Transverse colon (tissue), 4 donors: ENCODE data around the gene AACS. TPM values are rescaled to one million over a fixed set of nuclear protein-coding genes. Genes with fewer than 3 reads are reported as not detected.
"Not testable (repeated sequence)": the region's sequence is repeated elsewhere in the genome, so short reads cannot be mapped to it uniquely, and the experiment has no call there.

Experiments
- DNase-seq: peaks from one replicate; pipeline ENCODE4 v3.0.0-alpha.2; 2019
- H3K27ac ChIP-seq, 4 donors: fragments of 200-600 bp; sonication (generic); 2 replicates each; pipeline ENCODE4 v1.5.1; 2016 to 2018; ENCODE audit warnings: inconsistent platforms in 4 of 4
- H3K27me3 ChIP-seq: fragments of 200-600 bp; sonication (generic); 2 replicates; pipeline ENCODE4 v1.5.1; 2017; ENCODE audit warnings: inconsistent platforms
- H3K36me3 ChIP-seq, 4 donors: fragments of 200-600 bp; sonication (generic); 2 replicates each; pipeline ENCODE4 v1.5.1; 2017 to 2019; ENCODE audit warnings: inconsistent platforms in 4 of 4
- H3K4me1 ChIP-seq, 4 donors: fragments of 200-600 bp; sonication (generic); 2 replicates each; pipeline ENCODE4 v1.5.1; 2017 to 2020; ENCODE audit warnings: inconsistent platforms in 4 of 4
- H3K4me3 ChIP-seq, 4 donors: fragments of 200-600 bp; sonication (generic); 1 replicate in 1 of 4; 2 replicates in 3 of 4; pipeline versions ENCODE4 v1.5.1 to v1.6.1; 2017 to 2019; ENCODE audit warnings: inconsistent platforms in 4 of 4
- H3K9me3 ChIP-seq, 2 donors: fragments of 200-600 bp; sonication (generic); 2 replicates each; pipeline ENCODE4 v1.5.1; 2017 to 2019; ENCODE audit warnings: inconsistent platforms in 2 of 2
- EP300 ChIP-seq: sonication (generic); formaldehyde crosslinking; IDR thresholded peaks from one replicate; pipeline ENCODE4 v1.6.1; 2017; ENCODE audit warnings: antibody characterized with exemption, low read depth
- POLR2A ChIP-seq: fragments of 450-650 bp; IDR thresholded peaks from one replicate; pipeline ENCODE4 v1.6.1; 2016; ENCODE audit warnings: antibody characterized with exemption, mild to moderate bottlenecking, moderate library complexity
- POLR2AphosphoS5 ChIP-seq, 3 donors: sonication (generic); formaldehyde crosslinking; IDR thresholded peaks; one replicate each; pipeline ENCODE4 v1.6.1; 2016; ENCODE audit warnings: antibody characterized with exemption in 3 of 3
- WGBS, 2 donors: methylation state at CpG; one replicate each; pipeline ENCODE4 v1.1.5; 2018; ENCODE audit warnings: low coverage in 1 of 2; 5-methylcytosine and 5-hydroxymethylcytosine counted together
- in situ Hi-C, 4 donors: fragments of 200-750 bp; cut with MboI; loops; one replicate each; pipeline versions ENCODE4 v1.15.0 to v1.15.1; 2017; ENCODE audit warnings: low sequenced_read_pairs in 3 of 4, low pct_ligation_motif_present in 1 of 4, low pct_unique_long_range_greater_than_20kb in 1 of 4
- intact Hi-C: fragments of 100-400 bp; cut with DNase I; formaldehyde crosslinking; loops from one replicate; pipeline ENCODE4 v1.15.1; 2023; ENCODE audit warnings: low total_unique reads
- total RNA-seq, 4 donors: library from RNA; depleted of rRNA; stranded (reverse); fragments of >200 nt; gene quantifications; one replicate each; pipeline ENCODE4 v1.1.0, GENCODE V29; 2016
- TF ChIP-seq, protein P1 (sequence below), 5 experiments: fragments of 200-600 bp in 3 of 5; fragments of 450-650 bp in 2 of 5; sonication (generic) in 3 of 5; IDR thresholded peaks; 1 replicate in 2 of 5; 2 replicates in 3 of 5; pipeline ENCODE4 v1.5.1; 2016 to 2017; ENCODE audit warnings: antibody characterized with exemption in 5 of 5, inconsistent platforms in 3 of 5, mild to moderate bottlenecking in 2 of 5, moderate library complexity in 1 of 5

Gene AACS
- total RNA-seq, 4 donors from 2014 or later = 18.5 to 33.7 (median 27.1) TPM

DNA sequence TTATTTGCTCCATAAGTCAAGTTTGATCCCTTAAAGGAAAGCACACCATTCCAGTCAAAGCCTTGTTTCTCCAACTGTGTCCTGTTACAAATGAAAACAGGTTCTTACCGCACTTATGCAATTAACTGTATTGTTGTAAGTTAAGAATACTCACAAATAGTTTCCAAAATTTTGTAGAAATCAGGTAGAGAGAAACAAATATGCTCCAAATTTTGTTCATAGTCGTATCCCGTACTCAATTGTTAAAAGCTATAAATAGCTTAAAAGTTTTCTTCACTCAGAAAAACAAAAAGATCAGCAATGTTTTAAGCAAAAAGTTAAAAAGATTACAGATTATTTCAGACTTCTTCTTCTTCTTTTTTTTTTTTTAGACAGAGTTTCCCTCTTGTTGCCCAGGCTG is 4.0 kb upstream of the AACS start:
- H3K27me3 ChIP-seq = no peaks in the 10 kb centered on the region
- H3K36me3 ChIP-seq = no peaks in the 10 kb centered on the region
- in situ Hi-C loops (no loop called here), intact Hi-C loops (no loop called here)
- no peak overlapping the region for H3K27ac ChIP-seq
- WGBS, 2 donors = 95 to 97% methylated on average over 3 of the region's 3 CpGs
- DNase-seq = no peak
- H3K4me3 ChIP-seq = no peak overlapping the region
- peaks cover 0 to 14% (median 10%) of the 10 kb centered on the region in 4 donors for H3K4me1 ChIP-seq
- H3K9me3 ChIP-seq = no peaks in the 10 kb centered on the region
- TF ChIP-seq, protein P1, sequence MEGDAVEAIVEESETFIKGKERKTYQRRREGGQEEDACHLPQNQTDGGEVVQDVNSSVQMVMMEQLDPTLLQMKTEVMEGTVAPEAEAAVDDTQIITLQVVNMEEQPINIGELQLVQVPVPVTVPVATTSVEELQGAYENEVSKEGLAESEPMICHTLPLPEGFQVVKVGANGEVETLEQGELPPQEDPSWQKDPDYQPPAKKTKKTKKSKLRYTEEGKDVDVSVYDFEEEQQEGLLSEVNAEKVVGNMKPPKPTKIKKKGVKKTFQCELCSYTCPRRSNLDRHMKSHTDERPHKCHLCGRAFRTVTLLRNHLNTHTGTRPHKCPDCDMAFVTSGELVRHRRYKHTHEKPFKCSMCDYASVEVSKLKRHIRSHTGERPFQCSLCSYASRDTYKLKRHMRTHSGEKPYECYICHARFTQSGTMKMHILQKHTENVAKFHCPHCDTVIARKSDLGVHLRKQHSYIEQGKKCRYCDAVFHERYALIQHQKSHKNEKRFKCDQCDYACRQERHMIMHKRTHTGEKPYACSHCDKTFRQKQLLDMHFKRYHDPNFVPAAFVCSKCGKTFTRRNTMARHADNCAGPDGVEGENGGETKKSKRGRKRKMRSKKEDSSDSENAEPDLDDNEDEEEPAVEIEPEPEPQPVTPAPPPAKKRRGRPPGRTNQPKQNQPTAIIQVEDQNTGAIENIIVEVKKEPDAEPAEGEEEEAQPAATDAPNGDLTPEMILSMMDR (IDR thresholded peaks at IDR 0.05) = no peak
- no peak for TF ChIP-seq POLR2AphosphoS5 (IDR thresholded peaks at IDR 0.05)

DNA sequence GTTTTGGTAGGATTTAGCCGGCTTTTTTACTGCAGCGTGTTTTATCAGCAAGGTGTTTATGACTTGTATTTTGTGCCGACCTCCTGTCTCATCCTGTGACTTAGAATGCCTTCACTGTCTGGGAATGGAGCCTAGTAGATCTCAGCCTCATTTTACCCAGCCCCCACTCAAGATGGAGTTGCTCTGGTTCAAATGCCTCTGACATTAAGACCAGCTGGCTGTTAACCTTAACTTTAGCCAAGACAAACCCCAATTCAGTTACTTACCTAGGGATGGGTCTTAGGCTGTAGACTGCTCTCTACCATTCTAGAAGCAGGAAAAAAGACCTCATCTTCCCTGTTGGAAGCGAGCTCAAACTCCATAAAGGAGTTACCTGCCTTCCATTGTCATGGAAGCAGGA is 1.7 kb upstream of the AACS start:
- H3K9me3 ChIP-seq, H3K36me3 ChIP-seq, H3K4me3 ChIP-seq, H3K27ac ChIP-seq, DNase-seq, in situ Hi-C loops, intact Hi-C loops, H3K27me3 ChIP-seq: not testable (repeated sequence)
- 76 to 100% methylated on average over 1 to 4 of the region's 4 CpGs for WGBS, 2 donors
- peaks cover 0 to 22% (median 17%) of the 10 kb centered on the region in 4 donors for H3K4me1 ChIP-seq

DNA sequence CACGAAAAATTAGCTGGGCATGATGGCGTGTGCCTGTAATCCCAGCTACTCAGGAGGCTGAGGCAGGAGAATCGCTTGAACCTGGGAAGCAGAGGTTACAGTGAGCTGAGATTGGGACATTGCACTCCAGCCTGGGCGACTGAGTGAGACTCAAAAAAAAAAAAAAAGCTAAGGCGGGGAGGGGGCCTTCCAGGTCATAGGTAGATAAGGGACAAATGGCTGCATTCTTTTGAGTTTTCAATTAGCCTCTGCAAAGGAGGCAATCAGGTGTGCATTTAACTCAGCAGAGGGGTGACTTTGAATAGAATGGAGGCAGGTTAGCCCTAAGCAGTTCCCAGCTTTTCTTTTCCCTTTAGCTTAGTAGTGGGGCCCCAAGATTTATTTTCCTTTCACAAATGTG is 743 bp upstream of the AACS start:
- H3K27me3 ChIP-seq = no peaks in the 10 kb centered on the region
- TF ChIP-seq EP300 (no peak), POLR2A (no peak), POLR2AphosphoS5 (IDR thresholded peaks at IDR 0.05) (no peak)
- TF ChIP-seq, protein P1 (IDR thresholded peaks at IDR 0.05) = no peak
- intact Hi-C loops = no loop called here
- no peak for DNase-seq
- 52 to 72% methylated on average over 3 to 5 of the region's 5 CpGs for WGBS, 2 donors
- H3K36me3 ChIP-seq = no peaks in the 10 kb centered on the region
- in situ Hi-C loops = no loop called here
- H3K4me1 ChIP-seq = peaks cover 0 to 22% (median 17%) of the 10 kb centered on the region in 4 donors
- no peaks in the 10 kb centered on the region for H3K9me3 ChIP-seq
- peak overlapping the region in 3 of 4 donors; percentile 86 to 95 (median 87) for H3K4me3 ChIP-seq
- no peak overlapping the region for H3K27ac ChIP-seq

DNA sequence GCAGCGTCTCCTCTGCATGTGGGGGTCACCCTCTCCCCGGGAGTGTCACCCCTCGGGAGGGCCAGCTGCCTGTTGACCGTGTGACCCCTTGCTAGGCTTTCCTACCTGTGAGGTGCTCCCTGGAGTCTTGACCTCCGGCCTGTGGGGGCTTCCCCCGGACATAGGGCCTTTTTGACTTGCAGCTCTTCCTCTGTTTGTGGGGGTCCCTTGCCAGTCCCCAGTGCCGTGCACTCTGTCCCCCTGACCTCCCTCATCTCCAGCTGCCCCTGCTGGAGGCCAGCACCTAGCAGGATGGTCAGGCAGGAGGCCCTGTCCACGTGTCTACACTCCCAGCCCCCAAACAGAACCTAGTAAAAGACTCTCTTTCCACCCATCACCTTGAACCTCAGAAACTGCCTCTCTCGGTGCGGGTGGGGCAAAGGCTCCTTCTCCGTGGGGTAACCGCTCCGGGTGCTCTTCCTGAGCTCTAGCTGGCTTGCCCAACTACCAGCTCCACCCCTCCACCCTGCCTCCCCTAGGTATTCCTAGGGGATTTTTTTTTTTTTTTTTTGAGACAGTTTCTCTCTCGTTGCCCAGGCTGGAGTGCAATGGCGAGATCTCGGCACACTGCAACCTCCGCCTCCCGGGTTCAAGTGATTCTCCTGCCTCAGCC is 810 bp downstream of the AACS start:
- Histone ChIP-seq H3K9me3 (no peaks in the 10 kb centered on the region), H3K4me1 (peaks cover 0 to 22% (median 17%) of the 10 kb centered on the region in 4 donors), H3K27ac (peak overlapping the region; percentile 79 to 85 (median 84)), H3K27me3 (no peaks in the 10 kb centered on the region), H3K4me3 (peak overlapping the region; percentile 63 to 95 (median 86)), H3K36me3 (no peaks in the 10 kb centered on the region)
- TF ChIP-seq EP300 = no peak
- WGBS, 2 donors = 48 to 80% methylated on average over 7 to 18 of the region's 18 CpGs
- intact Hi-C loops (no loop called here), in situ Hi-C loops (no loop called here)
- DNase-seq = no peak

DNA sequence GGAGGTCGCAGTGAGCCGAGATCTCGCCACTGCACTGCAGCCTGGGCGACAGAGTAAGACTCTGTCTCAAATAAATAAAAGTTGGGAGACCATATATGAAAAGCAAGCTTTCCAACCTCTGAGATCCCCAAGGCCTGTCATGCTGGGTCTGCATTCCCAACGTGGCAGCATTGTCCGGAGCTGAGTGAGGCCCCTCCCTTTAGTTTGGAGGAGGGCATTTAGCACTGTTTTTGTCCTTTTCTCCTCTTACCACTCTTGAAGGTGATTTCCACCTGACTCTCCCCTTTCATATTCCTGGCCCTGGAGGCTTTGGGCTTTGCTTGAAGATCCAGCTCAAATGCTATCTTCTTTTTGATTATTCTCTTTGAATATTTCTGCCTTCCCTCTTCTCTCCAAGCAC is 3.2 kb downstream of the AACS start:
- no peaks in the 10 kb centered on the region for H3K9me3 ChIP-seq
- in situ Hi-C loops (no loop called here), intact Hi-C loops (no loop called here)
- no peak overlapping the region for H3K4me3 ChIP-seq
- DNase-seq = no peak
- TF ChIP-seq, protein P1 (IDR thresholded peaks at IDR 0.05) = no peak
- TF ChIP-seq POLR2A (no peak), EP300 (no peak), POLR2AphosphoS5 (IDR thresholded peaks at IDR 0.05) (no peak)
- H3K36me3 ChIP-seq = no peaks in the 10 kb centered on the region
- no peaks in the 10 kb centered on the region for H3K27me3 ChIP-seq
- WGBS, 2 donors = 86 to 96% methylated on average over 5 to 6 of the region's 6 CpGs
- H3K4me1 ChIP-seq = peaks cover 0 to 22% (median 17%) of the 10 kb centered on the region in 4 donors
- no peak overlapping the region for H3K27ac ChIP-seq
